Muscle of leg (tissue), 11 donors: ENCODE data around the gene SLC12A8. TPM values are rescaled to one million over a fixed set of nuclear protein-coding genes. Genes with fewer than 3 reads are reported as not detected.

ENCODE experiments used
- DNase-seq: peaks from one replicate; pipeline ENCODE4 v3.0.0; 2013
- H3K27ac ChIP-seq: one replicate; pipeline ENCODE4 v1.5.1; 2013; ENCODE audit warnings: mild to moderate bottlenecking, low read length, control low read depth
- H3K27me3 ChIP-seq: one replicate; pipeline ENCODE4 v1.6.1; 2013; ENCODE audit warnings: low read length; ENCODE audit not compliant: control insufficient read depth, insufficient read depth
- H3K36me3 ChIP-seq: one replicate; pipeline ENCODE4 v1.6.1; 2013; ENCODE audit warnings: low read length; ENCODE audit not compliant: control insufficient read depth, insufficient read depth
- H3K4me1 ChIP-seq: one replicate; pipeline ENCODE4 v1.6.1; 2013; ENCODE audit warnings: low read length; ENCODE audit not compliant: control insufficient read depth, insufficient read depth
- H3K4me3 ChIP-seq: one replicate; pipeline ENCODE4 v1.5.1; 2013; ENCODE audit warnings: low read length, control low read depth
- H3K9me3 ChIP-seq: replicated peaks from 2 replicates; pipeline ENCODE4 v1.6.1; 2013; ENCODE audit warnings: low read depth, low read length; ENCODE audit not compliant: control insufficient read depth
- WGBS: methylation state at CpG from one replicate; pipeline ENCODE4 v1.1.5; 2013; ENCODE audit warnings: missing lambda C conversion rate; ENCODE audit not compliant: insufficient coverage; 5-methylcytosine and 5-hydroxymethylcytosine counted together
- polyA plus RNA-seq, 8 donors: library from polyadenylated mRNA; unstranded; fragments of 120-200 nt; gene quantifications; one replicate each; pipeline versions ENCODE4 v1.2.1 to v1.2.3, GENCODE V29; 2013; ENCODE audit warnings: inconsistent platforms in 1 of 8, low replicate concordance in 1 of 8; ENCODE audit not compliant: insufficient read length in 8 of 8, insufficient read depth in 1 of 8
- total RNA-seq: library from RNA; stranded (reverse); fragments of 120-200 nt; gene quantifications from one replicate; pipeline ENCODE4 v1.2.4, GENCODE V29; 2013

The SLC12A8 gene
- total and polyA plus RNA-seq, 9 donors: 0.31 to 2.2 (median 0.68) TPM

- WGBS: no CpG with 5 or more reads among the region's 3 CpGs
- Histone ChIP-seq H3K4me1 (peaks cover 29% of the 10 kb centered on the region), H3K4me3 (no peak overlapping the region), H3K27ac (no peak overlapping the region), H3K27me3 (no peaks in the 10 kb centered on the region), H3K9me3 (no peaks in the 10 kb centered on the region), H3K36me3 (peaks cover 2% of the 10 kb centered on the region)
- no peak for DNase-seq
These were observed 154.0 kb downstream of the SLC12A8 start for GRCh38 chr3:125058529-125058928.

GRCh38 chr3:125057186-125057850, 155.2 kb downstream of the SLC12A8 start:
- 71% methylated on average over 1 of the region's 3 CpGs for WGBS
- peak; percentile 59 for DNase-seq
- H3K4me3 ChIP-seq: no peak overlapping the region
- peaks cover 4% of the 10 kb centered on the region for H3K36me3 ChIP-seq
- H3K27ac ChIP-seq: no peak overlapping the region
- H3K4me1 ChIP-seq: peaks cover 37% of the 10 kb centered on the region
- H3K9me3 ChIP-seq: no peaks in the 10 kb centered on the region
- no peaks in the 10 kb centered on the region for H3K27me3 ChIP-seq

GRCh38 chr3:125055913-125056745, 156.4 kb downstream of the SLC12A8 start, which contains the start of gene HEG1:
TSS of gene HEG1 (minus strand) at chr3:125055997. CDS start at chr3:125055890, 107 bp downstream.
- no peaks in the 10 kb centered on the region for H3K27me3 ChIP-seq
- peaks cover 7% of the 10 kb centered on the region for H3K36me3 ChIP-seq
- peak within 1 kb of the TSS; percentile 92 for H3K27ac ChIP-seq
- WGBS: under 1% methylated on average over 46 of the region's 67 CpGs
- peaks cover 45% of the 10 kb centered on the region for H3K4me1 ChIP-seq
- DNase-seq: peak; percentile 94
- peak within 1 kb of the TSS; percentile 65 for H3K4me3 ChIP-seq
- no peaks in the 10 kb centered on the region for H3K9me3 ChIP-seq

GRCh38 chr3:125055331-125055912, 157.1 kb downstream of the SLC12A8 start:
- H3K4me3 ChIP-seq: peak overlapping the region; percentile 65
- H3K36me3 ChIP-seq: peaks cover 7% of the 10 kb centered on the region
- peaks cover 43% of the 10 kb centered on the region for H3K4me1 ChIP-seq
- no peaks in the 10 kb centered on the region for H3K27me3 ChIP-seq
- peak; percentile 62 for DNase-seq
- peak overlapping the region; percentile 90 for H3K27ac ChIP-seq
- H3K9me3 ChIP-seq: no peaks in the 10 kb centered on the region
- under 1% methylated on average over 78 of the region's 78 CpGs for WGBS

DNA sequence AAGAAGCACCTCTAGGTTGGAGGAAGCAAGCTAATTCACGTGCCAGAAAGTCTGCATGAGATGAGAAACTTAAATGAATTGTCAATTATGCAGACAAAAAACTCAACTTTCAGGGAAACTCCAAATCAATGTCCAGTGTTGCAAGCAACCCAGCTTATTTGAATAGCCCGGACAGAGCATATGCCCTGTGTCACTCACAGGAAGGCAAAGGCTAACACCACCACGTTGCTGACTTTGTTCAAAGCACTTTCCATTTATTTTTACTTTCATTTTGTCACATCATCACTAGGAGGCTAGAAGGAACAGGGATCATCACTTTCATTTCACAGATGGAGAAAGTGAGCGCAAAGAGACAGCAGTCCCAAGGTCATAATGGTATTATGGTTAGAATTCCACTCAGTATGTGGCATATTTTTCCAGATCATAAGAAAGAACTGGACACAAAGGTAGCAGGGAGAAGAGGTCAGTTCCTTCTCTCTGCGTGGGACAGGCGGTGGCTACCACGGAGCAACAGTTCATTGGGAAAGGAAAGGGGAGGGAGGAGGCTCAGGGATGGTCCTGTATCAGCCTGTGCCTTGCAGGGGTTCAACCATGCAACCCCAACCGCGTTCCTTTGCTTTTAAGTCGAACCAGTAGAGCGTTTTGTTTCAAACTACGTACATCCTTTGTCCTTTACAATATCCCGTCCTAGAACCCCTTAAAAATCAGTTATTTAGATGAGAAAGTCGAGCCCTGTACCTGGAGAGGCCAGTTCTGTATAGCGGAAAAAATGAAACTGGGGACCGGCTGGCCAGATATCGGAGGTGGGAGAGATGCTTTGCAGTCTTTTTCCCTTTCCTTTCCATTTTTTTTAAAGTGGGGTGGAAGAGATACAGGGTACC, 157.9 kb downstream of the SLC12A8 start:
- no CpG with 5 or more reads among the region's 17 CpGs for WGBS
- peak overlapping the region; percentile 65 for H3K4me3 ChIP-seq
- no peaks in the 10 kb centered on the region for H3K9me3 ChIP-seq
- H3K27me3 ChIP-seq: no peaks in the 10 kb centered on the region
- H3K4me1 ChIP-seq: peaks cover 43% of the 10 kb centered on the region
- DNase-seq: peak; percentile 78
- peaks cover 9% of the 10 kb centered on the region for H3K36me3 ChIP-seq
- H3K27ac ChIP-seq: peak overlapping the region; percentile 90

DNA sequence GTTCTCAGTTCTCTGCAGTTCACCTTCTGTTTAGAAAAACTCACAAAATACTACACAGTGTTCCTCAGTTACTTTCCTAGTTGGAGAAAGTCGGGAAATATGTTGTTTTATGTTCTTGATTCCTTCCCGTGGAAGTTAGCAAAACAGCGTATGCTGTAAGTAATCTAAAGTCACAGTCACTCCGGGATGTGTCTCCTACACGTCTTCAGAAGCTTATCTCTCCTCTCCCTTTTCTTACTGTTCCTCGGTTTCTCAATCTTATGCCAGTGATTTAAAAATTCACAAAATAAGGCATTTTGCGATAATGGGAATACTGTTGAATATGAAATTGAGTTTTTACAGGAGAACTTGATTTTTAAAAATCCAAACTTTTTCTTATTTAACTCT, 158.5 kb downstream of the SLC12A8 start:
- peaks cover 43% of the 10 kb centered on the region for H3K4me1 ChIP-seq

GRCh38 chr3:125053304-125053699, 159.2 kb downstream of the SLC12A8 start:
- WGBS: no CpG with 5 or more reads among the region's 2 CpGs
- Histone ChIP-seq H3K4me1 (peaks cover 49% of the 10 kb centered on the region), H3K27ac (peak overlapping the region; percentile 90), H3K27me3 (no peaks in the 10 kb centered on the region), H3K36me3 (peaks cover 12% of the 10 kb centered on the region), H3K9me3 (no peaks in the 10 kb centered on the region), H3K4me3 (no peak overlapping the region)
- DNase-seq: no peak

More for the DNA sequence above, 158.5 kb downstream of the SLC12A8 start:
- no peak for DNase-seq
- peak overlapping the region; percentile 65 for H3K4me3 ChIP-seq
- WGBS: no CpG with 5 or more reads among the region's 7 CpGs
- H3K27ac ChIP-seq: peak overlapping the region; percentile 90
- no peaks in the 10 kb centered on the region for H3K27me3 ChIP-seq
- peaks cover 12% of the 10 kb centered on the region for H3K36me3 ChIP-seq
- H3K9me3 ChIP-seq: no peaks in the 10 kb centered on the region

GRCh38 chr3:125052624-125053303, 159.8 kb downstream of the SLC12A8 start:
- Histone ChIP-seq H3K4me1 (peaks cover 52% of the 10 kb centered on the region), H3K4me3 (no peak overlapping the region), H3K9me3 (no peaks in the 10 kb centered on the region), H3K27ac (peak overlapping the region; percentile 86), H3K36me3 (peaks cover 12% of the 10 kb centered on the region), H3K27me3 (no peaks in the 10 kb centered on the region)
- DNase-seq: peak; percentile 63
- WGBS: no CpG with 5 or more reads among the region's 8 CpGs
